HG02973 (cell line): ENCODE measurements around the gene RAB33A.
A peak's percentile ranks its signal among the peaks of the same experiment; 100 is the strongest.

Experiments
- ATAC-seq: cut with Tn5 transposase; IDR thresholded peaks from one replicate; pipeline ENCODE4 v1.9.1; 2021; ENCODE audit warnings: moderate library complexity; ENCODE audit not compliant: unreplicated experiment

The RAB33A gene

GRCh38 chrX:130171446-130172126, at the start of gene RAB33A:
Gene RAB33A (plus strand): TSS chrX:130171962. CDS start chrX:130172063, 101 bp downstream.
- peak; percentile 8 for ATAC-seq

DNA sequence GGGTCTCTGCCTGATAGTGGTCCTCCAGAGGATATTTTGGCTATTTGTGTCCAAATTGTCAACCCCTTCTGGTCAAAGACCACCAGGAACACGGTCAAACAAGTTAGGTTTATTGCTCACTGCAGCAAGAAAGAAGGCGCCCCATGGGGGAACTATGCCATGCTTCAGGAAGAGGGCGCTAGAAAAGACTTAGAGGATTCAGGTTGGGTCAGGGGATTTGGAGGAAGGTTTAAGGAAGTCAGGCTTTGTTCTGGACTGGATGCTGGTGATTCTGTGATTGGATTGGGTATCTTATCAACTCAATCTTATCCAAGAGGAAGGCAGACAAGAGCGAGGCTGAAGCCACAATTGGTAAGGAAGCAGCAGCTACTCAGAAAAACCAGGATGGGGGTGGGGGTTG, 47.2 kb upstream of the RAB33A start:
- ATAC-seq: no peak

- ATAC-seq: no peak
Observed at GRCh38 chrX:130125091-130125874, 46.5 kb upstream of the RAB33A start.

GRCh38 chrX:130130990-130131389, 40.8 kb upstream of the RAB33A start:
- no peak for ATAC-seq

- no peak for ATAC-seq
Observed at GRCh38 chrX:130136496-130136895, 35.3 kb upstream of the RAB33A start.

GRCh38 chrX:130136961-130137360, 34.8 kb upstream of the RAB33A start:
- no peak for ATAC-seq

DNA sequence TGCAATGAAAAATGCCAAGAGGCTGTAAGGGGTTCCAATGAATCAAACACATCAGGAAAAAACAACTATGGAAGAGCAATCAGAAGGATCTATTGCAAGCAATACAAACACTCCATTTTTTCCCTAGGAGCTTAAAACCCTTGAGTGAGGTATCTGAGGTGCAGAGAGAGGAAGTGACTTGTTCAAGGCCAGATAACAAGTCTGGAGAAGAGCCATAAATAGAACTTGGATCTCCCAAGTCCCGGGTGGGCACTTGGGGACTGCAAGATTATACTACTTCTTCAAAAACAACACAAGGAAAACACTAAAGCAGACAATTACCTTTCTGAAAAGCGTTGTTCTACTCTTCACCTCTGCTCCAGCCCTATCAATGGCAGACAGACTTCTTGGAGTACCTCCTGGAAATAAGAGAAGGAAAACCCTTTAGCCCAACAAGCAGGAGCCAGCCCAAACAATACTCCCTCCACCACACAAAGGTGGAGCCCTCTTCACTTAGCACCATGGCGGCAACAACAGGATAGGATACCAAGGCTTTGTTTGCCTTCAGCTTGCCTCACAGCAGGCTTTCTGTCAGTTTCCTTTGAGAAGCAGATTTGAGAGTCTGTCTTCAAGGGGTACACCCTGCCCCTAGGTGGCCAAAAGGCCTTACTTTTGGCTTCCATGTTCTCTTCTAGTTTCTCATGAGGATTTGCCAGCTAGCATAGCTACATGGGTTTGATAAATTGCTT, 32.1 kb upstream of the RAB33A start:
- no peak for ATAC-seq

DNA sequence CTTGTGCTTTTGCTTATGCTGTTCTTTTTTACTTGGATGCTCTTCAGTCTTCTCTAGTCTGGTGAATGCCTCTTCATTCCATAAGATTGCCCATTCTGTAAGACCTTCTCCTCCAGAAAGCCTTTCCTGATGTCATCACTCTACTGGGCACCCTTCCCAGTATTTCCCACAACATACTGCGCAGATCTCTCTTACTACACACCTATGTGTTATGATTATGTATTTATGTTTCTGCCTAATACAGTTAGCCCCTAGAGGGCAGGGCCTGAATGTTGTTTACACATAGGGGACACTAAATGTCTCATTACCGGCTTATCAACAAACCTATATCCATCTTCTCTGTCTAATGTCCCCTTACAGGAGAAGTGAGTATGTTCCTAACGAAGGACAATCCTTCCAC, 27.3 kb upstream of the RAB33A start:
- ATAC-seq: no peak

- ATAC-seq: no peak
Observed at GRCh38 chrX:130145123-130145522, 26.6 kb upstream of the RAB33A start.

- ATAC-seq: no peak
Observed at GRCh38 chrX:130147631-130148030, 24.1 kb upstream of the RAB33A start.

DNA sequence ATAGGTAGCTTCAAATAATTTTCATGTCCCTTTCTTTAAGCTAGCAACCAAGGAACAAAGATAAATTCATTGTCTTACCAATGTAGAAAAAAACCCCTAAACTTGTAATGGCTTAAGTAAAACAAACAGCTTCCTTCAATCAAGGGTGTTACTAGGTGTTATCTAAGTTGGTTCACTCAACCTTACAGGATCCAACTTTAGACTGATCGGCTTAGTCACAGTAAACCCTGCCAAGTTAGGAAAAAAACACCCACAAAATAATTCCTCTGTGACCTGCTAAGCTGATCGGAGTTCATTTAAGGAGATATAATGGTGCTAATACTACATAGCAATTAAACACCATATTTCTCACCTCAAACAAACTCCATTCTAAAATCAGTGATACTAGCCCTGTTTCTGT, 16.2 kb upstream of the RAB33A start:
- no peak for ATAC-seq

GRCh38 chrX:130158311-130158710, 13.5 kb upstream of the RAB33A start:
- ATAC-seq: no peak

DNA sequence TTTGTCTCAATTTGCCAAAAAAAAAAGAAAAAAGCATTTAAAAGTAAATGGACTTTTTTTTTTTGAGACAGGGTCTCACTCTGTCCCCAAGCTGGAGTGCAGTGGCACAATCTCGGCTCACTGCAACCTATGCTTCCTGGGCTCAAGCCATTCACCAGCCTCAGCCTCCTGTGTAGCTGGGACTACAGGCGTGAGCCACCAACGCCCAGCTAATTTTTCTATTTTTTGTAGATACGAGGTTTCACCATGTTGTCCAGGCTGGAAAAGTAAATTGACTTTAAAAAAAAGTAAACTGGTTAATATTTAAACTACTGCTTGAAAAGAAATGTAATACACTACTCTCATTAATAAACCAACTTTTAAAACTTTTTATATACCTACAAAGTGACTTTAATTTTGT, 12.0 kb upstream of the RAB33A start:
- ATAC-seq: no peak

GRCh38 chrX:130162094-130162735, 9.5 kb upstream of the RAB33A start:
- no peak for ATAC-seq

DNA sequence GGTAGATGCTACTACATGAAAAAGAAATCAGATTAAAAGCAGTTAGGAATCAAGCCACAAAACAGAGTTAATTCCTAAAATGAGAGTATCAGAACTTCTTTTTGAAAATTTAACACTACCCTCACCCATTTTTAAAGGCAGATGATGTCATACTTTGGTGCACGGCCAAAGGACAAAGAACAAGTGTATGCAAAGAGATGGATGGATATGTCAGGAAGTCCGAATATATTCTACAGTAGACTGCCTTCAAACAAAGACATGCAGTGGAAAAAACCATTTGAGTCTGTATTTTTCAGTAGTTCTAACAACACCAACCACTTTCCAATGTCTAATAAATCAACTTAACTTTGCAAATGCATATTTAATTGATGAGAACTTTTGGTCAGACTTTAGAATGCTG, 8.4 kb upstream of the RAB33A start:
- ATAC-seq: no peak

- ATAC-seq: peak; percentile 15
Observed at GRCh38 chrX:130165181-130165702, 6.5 kb upstream of the RAB33A start.

GRCh38 chrX:130165703-130166502, 5.9 kb upstream of the RAB33A start, which contains the start of gene AIFM1:
Gene AIFM1 (minus strand): TSS chrX:130165841. CDS start chrX:130165656, 185 bp downstream.
- ATAC-seq: peak; percentile 86

DNA sequence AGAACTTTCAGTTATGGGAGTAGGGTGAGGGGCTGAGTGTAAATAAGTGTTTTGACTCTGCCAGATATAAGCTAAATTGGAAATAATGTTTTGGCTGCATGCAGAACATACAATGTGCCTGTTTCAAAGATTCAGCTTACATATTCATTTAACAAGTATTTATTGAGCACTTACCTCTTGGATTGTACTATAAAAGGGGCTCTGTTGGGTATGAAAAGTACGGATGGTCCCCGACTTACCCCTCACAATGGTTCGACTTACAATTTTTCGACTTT, 5.3 kb upstream of the RAB33A start:
- ATAC-seq: no peak

GRCh38 chrX:130167040-130167439, 4.7 kb upstream of the RAB33A start:
- no peak for ATAC-seq

DNA sequence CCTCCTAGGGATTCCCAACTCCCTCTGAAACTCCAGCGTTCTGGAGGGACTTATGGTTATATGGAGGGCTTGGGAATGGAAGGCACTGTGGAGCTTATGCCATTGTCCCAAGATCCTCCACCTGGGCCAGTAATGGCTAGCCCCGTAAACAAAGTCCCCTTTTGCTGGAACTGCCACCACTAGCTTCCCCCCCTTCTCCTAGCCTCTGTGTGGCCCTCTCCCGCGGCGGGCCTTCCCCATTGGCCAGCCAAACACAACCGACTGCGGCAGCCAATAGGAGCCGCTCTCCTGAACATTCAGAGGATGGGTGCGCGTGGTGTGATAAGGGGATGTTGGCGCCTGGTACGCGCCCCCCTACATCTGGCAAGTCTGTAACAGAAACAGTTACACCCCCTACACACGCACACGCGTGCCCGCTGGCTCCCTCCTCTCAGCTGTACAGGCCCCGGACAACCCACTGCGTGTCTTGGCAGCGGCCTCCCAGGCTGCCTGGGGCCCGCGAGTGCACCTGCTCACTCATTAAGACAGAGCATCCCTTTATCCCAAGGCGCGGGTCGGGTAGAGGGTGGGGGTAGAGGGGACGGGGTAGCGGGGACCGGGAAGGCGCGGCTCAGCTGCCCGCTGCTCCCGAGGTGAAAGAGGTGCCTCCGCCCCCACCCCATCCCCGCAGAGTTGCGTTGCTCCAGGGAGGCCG, 863 bp upstream of the RAB33A start:
- ATAC-seq: peak; percentile 62
